Testis (tissue), 2 donors: Measurements from ENCODE around the gene CTDNEP1.

ENCODE experiments used
- CTCF ChIP-seq, 3 experiments: fragments of 450-650 bp in 2 of 3; fragments of 200-600 bp in 1 of 3; sonication (generic) in 1 of 3; IDR thresholded peaks; one replicate each; pipeline ENCODE4 v1.5.1; 2016 to 2019; ENCODE audit warnings: antibody characterized with exemption in 3 of 3, mild to moderate bottlenecking in 2 of 3, moderate library complexity in 1 of 3
- POLR2A ChIP-seq: fragments of 450-650 bp; IDR thresholded peaks from one replicate; pipeline ENCODE4 v1.6.1; 2017; ENCODE audit warnings: antibody characterized with exemption, mild to moderate bottlenecking, moderate library complexity

GRCh38 chr17:7216242-7217112 is 35.1 kb downstream of the CTDNEP1 start:
- TF ChIP-seq POLR2A, result no peak
- no peak for TF ChIP-seq CTCF (IDR thresholded peaks at IDR 0.05)
